ENCODE measurements around the gene GSTO1.
"Not testable (repeated sequence)": the region's sequence is repeated elsewhere in the genome, so short reads cannot be mapped to it uniquely, and the experiment has no call there.

Gene GSTO1

GRCh38 chr10:104254493-104255310 lies at the start of gene GSTO1:
Gene GSTO1, plus strand, starts transcription at chr10:104254892. Its CDS starts 37 bp downstream, at chr10:104254929.
- peak; percentile 46 for DNase-seq

DNA sequence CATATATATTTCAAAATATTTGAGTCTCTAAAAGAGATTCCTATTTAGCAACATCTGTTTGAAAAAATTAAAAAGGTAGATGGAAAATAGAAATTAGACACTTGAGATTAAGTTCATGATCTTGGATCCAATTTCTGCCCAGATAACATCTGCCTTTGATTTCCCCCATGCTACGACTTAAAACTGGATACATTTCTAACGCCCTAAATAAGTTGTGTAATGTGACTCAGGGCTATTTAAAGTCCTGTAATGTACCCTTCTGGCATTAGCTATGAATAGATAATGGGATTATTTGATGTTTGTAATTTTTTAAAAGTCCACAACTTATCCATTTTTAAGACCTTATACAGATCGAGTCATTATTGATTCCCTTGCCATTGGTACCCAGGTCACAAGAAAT lies 46.0 kb upstream of the GSTO1 start:
- DNase-seq = no peak

DNA sequence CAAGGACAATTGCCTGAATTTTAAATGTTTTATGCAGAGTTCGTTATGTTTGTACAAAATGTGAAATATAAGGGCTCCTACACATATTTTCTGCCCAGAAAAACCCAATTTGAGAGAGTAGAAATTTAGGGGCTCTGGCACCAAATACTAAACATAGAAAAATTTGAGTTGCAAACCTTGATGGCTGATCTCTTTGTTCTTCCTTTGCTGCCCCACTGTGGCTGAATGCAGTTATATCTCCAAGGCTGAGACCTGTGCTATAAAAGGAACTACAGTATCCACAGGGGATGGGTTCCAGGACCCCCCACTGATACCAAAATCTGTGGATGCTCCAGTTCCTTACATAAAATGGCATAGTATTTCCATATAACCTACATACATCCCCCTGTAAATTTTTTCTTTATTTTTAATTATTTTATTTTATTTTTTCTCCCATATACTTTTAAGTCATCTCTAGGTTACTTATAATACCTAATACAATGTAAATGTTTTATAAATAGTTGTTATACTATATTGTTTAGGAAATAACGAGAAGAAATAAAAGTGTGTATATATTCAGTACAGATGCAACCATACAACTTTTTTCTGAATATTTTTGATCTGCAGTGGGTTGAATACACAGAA lies 45.0 kb upstream of the GSTO1 start:
- peak; percentile 18 for DNase-seq

DNA sequence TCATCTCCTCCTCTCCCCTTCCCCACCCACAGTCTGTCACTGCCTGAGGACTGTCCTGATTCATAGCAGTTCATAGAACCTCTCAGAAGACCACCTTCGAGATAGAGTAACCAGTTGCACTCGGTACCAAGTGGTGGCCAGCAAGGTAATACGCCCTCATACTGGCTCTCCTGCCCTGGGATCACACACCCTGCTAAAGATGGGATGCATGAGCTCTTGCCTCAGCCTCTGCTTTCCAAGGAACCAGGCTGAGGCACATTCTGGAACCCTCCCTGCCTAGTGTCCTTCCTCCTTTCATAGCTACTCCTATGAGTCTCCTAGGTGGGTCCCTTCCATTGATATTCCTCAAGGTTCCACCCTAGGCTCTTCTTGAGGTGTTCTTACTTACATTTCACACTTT lies 38.1 kb upstream of the GSTO1 start:
- DNase-seq = no peak

- DNase-seq = no peak
Measured at GRCh38 chr10:104218751-104219150, 35.9 kb upstream of the GSTO1 start.

- no peak for DNase-seq
Measured at GRCh38 chr10:104220522-104220921, 34.2 kb upstream of the GSTO1 start.

- DNase-seq = no peak
Measured at GRCh38 chr10:104223304-104223703, 31.4 kb upstream of the GSTO1 start.

GRCh38 chr10:104230490-104230889 lies 24.2 kb upstream of the GSTO1 start:
- DNase-seq = no peak

GRCh38 chr10:104231784-104232612 lies 22.7 kb upstream of the GSTO1 start, which contains the start of gene CFAP43:
Gene CFAP43, minus strand, starts transcription at chr10:104232364. Its CDS starts 118 bp downstream, at chr10:104232246.
- peak; percentile 93 for DNase-seq

DNA sequence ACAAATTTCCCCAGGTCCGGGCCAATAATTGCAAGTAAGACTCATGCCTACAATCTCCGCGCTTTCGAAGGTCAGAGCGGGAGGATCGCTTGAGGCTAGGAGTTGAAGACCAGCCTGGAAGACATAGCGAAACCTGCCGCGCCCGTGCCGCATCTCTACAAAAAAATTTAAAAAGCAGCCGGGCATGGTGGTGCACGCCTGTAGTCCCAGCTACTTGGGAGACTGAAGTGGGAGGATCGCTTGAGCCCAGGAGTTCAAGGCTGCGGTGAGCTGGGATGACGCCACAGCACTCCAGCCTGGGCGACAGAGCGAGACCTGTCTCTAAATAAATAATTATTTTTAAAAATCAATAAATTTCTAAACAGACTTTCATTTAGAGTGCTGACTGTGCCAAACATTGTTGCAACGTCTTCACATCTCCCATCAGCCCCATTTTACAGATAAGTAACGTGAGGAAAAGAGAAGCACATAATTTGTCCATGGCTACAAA lies 22.0 kb upstream of the GSTO1 start:
- no peak for DNase-seq

- no peak for DNase-seq
Measured at GRCh38 chr10:104233817-104234216, 20.9 kb upstream of the GSTO1 start.

GRCh38 chr10:104234934-104235333 lies 19.8 kb upstream of the GSTO1 start:
- no peak for DNase-seq

- DNase-seq = no peak
Measured at GRCh38 chr10:104235801-104236200, 18.9 kb upstream of the GSTO1 start.

DNA sequence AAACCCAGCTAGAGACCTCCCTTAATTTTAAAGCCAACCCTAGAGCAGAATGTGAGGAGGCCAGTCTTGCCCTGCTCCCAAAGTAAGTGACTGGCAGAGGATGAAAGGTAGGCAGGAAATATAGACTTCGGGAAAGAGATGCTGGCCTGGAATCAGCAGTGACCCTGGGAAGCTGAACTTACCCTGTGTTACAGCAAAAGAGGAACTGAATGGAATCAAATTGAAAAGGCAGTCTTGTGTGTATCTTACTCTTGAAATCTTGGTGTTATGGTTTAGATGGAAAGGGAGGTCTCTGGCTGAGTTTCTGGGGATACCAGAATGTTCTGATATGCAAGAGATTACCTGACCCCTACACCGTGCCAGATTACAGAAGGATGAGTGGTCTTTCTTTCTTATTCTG lies 14.6 kb upstream of the GSTO1 start:
- no peak for DNase-seq

DNA sequence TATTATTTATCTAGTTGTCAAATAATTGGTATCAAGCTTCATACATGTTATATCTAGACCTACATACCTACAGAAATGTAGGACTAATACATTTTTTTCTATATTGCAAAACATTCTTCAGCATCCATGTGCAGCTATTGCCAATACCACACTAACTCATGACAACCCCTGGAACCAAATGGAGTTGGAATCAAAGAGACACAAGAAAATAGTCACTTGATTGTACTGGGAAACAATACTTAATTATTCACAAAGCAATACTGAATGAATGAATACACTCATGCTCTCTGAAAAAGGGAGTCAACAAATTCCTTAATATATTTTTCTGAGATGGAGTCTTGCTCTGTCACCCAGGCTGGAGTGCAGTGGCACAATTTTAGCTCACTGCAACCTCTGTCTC lies 12.1 kb upstream of the GSTO1 start:
- DNase-seq = no peak

DNA sequence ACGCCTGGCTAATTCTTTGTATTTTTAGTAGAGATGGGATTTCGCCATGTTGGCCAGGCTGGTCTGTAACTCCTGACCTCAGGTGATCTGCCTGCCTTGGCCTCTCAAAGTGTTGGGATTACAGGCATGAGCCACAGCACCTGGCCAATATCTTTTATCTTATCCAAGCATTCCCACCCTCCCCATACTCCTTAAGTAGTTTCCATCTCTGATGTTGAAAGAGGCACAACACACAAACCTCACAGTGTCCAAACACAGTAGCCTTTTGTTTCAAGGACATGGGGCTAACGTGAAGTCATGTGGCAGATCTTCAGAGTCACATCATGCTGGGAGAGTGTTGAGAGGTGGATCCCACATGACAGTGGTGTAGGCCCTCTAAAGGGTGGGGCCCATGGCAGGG lies 11.7 kb upstream of the GSTO1 start:
- DNase-seq = not testable (repeated sequence)

DNA sequence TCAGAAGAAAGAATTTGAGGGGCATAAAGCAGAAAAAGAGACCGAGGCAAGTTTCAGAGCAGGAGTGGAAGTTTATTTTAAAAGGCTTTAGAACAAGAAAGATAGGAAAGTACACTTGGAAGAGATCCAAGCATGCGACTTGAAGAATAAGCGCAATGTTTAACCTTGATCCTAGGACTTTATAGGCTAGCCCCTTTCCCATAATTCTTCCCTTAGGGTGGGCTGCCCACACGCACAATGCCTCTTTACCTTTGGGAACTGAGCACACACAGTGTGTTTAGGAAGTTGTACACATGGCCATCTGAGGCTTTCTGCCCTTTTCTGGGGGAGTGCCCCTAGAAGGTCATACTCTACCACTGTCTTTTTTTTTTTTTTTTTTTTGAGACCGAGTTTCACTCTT lies 11.2 kb upstream of the GSTO1 start:
- no peak for DNase-seq

DNA sequence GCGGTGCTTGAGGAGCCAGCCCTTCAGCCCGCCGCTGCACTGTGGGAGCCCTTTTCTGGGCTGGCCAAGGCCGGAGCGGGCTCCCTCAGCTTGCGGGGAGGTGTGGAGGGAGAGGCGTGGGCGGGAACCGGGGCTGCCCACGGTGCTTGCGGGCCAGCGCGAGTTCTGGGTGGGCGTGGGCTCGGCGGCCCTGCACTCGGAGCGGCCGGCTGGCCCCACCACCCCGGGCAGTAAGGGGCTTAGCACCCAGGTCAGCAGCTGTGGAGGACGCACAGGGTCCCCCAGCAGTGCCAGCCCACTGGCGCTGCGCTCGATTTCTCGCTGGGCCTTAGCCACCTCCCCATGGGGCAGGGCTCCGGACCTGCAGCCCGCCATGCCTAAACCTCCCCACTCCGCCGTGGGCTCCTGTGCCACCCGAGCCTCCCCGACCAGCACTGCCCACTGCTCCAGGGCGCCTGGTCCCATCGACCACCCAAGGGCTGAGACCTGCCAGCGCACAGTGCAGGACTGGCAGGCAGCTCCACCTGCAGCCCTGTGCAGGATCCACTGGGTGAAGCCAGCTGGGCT lies 9.5 kb upstream of the GSTO1 start:
- no peak for DNase-seq

GRCh38 chr10:104246976-104247375 lies 7.7 kb upstream of the GSTO1 start:
- DNase-seq = no peak

DNA sequence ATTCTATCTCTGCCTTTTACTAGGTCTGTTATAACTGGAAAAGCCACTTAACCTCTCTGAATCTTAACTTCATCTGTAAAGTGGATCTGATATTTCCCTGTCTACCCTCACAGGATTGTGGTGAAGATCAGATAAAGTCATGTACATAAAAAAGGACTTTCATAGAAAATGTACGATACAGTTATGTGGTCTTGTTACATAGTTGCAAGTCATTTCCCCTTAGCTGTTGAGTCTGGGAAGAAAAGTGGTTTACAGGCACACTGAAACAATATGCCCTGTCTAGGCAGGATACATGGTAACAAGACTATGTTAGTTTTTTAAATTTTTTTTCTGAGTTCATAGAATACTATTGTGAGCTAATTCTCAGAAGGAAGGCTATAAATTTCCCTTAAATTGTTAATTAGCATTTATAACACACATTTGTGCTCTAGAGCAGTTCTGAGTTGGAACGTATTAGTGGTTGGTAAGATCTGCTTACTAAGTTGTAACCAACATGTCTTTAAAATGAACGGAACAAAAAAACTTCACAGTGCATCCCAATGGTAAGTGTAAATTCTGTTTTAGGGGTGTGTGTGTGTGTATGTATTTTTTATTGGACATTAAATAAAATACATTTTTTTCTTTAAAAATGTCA lies 7.1 kb upstream of the GSTO1 start:
- no peak for DNase-seq

GRCh38 chr10:104248931-104249330 lies 5.8 kb upstream of the GSTO1 start:
- DNase-seq = not testable (repeated sequence)

DNA sequence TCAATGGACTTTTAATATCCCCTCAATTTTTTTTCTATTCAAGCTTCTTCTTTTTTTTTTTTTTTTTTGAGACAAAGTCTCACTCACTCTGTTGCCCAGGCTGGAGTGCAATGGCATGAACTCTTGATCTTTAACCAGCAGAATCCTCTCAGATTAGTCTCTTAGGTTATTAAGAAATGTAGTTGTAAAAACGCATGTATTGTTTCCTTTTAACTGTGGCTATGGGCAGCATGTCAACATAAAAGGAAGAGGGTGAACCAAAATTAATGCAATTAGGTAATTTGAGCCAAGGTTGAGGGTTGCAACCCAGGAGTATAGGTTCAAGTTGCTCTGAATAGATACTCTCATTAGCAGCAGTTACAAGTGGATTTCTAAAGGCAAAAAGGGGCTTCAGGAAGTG lies 4.3 kb upstream of the GSTO1 start:
- no peak for DNase-seq

DNA sequence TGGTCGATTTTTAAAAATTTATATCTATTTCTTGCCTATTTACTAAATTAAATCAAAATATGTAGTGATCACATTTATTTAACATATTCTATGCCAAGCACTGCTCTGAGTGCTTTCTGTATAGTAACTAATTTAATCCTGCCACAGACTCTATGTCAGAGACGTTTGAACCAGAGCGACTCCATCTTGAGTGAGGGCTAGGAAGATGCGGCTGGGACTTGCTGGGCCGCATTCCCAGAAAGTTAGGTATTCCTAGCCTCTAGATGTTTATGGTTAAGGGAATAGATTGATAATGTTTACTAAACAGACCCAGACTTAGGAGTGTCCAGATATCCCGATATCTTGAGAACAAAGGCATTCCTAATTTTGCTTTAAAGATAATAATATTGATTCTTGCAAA lies 3.2 kb upstream of the GSTO1 start:
- no peak for DNase-seq
